ENCODE results near the gene ERC1. TPM values are rescaled to one million over a fixed set of nuclear protein-coding genes. Genes with fewer than 3 reads are reported as not detected.

ERC1 gene
- total and polyA plus RNA-seq, 9 of the 15 experiments (the other 6 are each of a cell fraction or from before 2014, with no cell fraction given): 0.74 to 11.8 (median 4.8) TPM

DNA sequence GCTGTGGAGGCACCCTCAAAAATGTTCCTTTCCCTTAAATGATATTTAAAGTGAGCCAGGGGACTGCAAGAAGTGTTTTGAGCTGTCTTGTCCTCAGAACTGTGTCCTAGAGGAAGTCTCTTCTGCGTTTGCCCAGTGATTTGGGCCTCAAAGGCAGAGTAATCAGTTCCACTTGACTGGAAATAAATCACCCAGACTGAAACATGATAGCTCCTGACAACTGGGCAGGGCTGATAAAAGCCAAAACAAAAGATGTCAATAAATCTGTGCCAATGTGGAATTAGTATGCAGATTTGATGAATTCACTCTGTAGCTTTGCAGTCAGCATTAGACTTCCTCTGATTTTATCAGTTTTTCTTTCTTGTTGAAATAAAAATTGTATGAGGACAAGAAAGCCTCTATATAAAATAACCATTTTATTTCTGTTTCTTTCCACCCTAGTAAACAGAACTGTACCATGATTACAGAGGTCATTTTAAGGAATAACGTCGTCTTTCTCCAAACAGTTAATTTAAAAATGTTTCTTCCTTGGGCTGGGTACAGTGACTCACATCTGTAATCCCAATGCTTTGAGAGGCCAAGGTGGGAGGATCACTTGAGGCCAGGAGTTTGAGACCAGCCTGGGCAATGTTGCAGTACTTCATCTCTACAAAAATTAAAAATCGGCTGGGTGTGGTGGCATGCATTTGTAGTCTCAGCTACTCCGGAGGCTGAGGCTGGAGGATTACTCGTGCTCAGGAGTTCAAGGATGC is 180.8 kb downstream of the ERC1 start (continued):
- TF ChIP-seq TAF15 (IDR thresholded peaks at IDR 0.05; ENCODE audit: low read depth, low read length) (no peak), MXI1 (IDR thresholded peaks at IDR 0.05; ENCODE audit: low read depth, low read length) (no peak), FOXJ2 (tag; IDR thresholded peaks at IDR 0.05) (peak; percentile 50; the same call in 1 of the 2 replicates), FOXK1 (CRISPR knock-in tag; IDR thresholded peaks at IDR 0.05; ENCODE audit: borderline replicate concordance) (no peak), ZNF431 (CRISPR knock-in tag; IDR thresholded peaks at IDR 0.05) (no peak), CCNT2 (IDR thresholded peaks at IDR 0.05; ENCODE audit: borderline replicate concordance, extremely low read depth, insufficient read length, low read depth, low read length) (peak; percentile 88), CBFA2T3 (IDR thresholded peaks at IDR 0.05) (peak; percentile 80), FOSL1 (tag; conservative IDR thresholded peaks at IDR 0.05) (peak; percentile 40; the same call in 1 of the 2 replicates), KLF16 (IDR thresholded peaks at IDR 0.05) (peak; percentile 52; the same call in 1 of the 2 replicates), ZNF584 (CRISPR knock-in tag; IDR thresholded peaks at IDR 0.05; ENCODE audit: low read depth) (no peak), ZNF263 (CRISPR knock-in tag; IDR thresholded peaks at IDR 0.05; ENCODE audit: borderline replicate concordance) (no peak), ZNF184 (CRISPR knock-in tag; IDR thresholded peaks at IDR 0.05) (no peak), SMARCB1 (IDR thresholded peaks at IDR 0.05; ENCODE audit: insufficient read length, low read depth) (no peak), NELFE (IDR thresholded peaks at IDR 0.05; ENCODE audit: insufficient read depth, insufficient read length) (no peak), SAFB2 (IDR thresholded peaks at IDR 0.05; ENCODE audit: borderline replicate concordance, low read depth, low read length, severe bottlenecking) (no peak), KHSRP (IDR thresholded peaks at IDR 0.05) (no peak), NCOA1 (IDR thresholded peaks at IDR 0.05; ENCODE audit: low read depth) (no peak), ZNF41 (CRISPR knock-in tag; conservative IDR thresholded peaks at IDR 0.05) (no peak), SMAD4 (CRISPR knock-in tag; conservative IDR thresholded peaks at IDR 0.05) (peak; percentile 35; the same call in 1 of the 2 replicates), ZNF121 (CRISPR knock-in tag; conservative IDR thresholded peaks at IDR 0.05) (no peak)
- TF ChIP-seq, protein P1, sequence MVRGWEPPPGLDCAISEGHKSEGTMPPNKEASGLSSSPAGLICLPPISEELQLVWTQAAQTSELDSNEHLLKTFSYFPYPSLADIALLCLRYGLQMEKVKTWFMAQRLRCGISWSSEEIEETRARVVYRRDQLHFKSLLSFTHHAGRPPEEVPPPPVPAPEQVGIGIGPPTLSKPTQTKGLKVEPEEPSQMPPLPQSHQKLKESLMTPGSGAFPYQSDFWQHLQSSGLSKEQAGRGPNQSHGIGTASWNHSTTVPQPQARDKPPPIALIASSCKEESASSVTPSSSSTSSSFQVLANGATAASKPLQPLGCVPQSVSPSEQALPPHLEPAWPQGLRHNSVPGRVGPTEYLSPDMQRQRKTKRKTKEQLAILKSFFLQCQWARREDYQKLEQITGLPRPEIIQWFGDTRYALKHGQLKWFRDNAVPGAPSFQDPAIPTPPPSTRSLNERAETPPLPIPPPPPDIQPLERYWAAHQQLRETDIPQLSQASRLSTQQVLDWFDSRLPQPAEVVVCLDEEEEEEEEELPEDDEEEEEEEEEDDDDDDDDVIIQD (CRISPR knock-in tag; IDR thresholded peaks at IDR 0.05): no peak
- TF ChIP-seq, protein P2, sequence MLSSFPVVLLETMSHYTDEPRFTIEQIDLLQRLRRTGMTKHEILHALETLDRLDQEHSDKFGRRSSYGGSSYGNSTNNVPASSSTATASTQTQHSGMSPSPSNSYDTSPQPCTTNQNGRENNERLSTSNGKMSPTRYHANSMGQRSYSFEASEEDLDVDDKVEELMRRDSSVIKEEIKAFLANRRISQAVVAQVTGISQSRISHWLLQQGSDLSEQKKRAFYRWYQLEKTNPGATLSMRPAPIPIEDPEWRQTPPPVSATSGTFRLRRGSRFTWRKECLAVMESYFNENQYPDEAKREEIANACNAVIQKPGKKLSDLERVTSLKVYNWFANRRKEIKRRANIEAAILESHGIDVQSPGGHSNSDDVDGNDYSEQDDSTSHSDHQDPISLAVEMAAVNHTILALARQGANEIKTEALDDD (IDR thresholded peaks at IDR 0.05): no peak
- TF ChIP-seq, protein P3, sequence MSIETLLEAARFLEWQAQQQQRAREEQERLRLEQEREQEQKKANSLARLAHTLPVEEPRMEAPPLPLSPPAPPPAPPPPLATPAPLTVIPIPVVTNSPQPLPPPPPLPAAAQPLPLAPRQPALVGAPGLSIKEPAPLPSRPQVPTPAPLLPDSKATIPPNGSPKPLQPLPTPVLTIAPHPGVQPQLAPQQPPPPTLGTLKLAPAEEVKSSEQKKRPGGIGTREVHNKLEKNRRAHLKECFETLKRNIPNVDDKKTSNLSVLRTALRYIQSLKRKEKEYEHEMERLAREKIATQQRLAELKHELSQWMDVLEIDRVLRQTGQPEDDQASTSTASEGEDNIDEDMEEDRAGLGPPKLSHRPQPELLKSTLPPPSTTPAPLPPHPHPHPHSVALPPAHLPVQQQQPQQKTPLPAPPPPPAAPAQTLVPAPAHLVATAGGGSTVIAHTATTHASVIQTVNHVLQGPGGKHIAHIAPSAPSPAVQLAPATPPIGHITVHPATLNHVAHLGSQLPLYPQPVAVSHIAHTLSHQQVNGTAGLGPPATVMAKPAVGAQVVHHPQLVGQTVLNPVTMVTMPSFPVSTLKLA (conservative IDR thresholded peaks at IDR 0.05): 0 out of 4 replicates have a peak, but pooled peaks of 1 of the 2 experiments have one; percentile 21

Data from K562 (cell line).